Activated CD8-positive, alpha-beta memory T cell treated with anti-CD3 and anti-CD28 coated beads, Interleukin-2, amount 50 U/mL, for 24 hours (primary cell): ENCODE measurements around the gene AWAT1.
"Not testable (repeated sequence)": the region's sequence is repeated elsewhere in the genome, so short reads cannot be mapped to it uniquely, and the experiment has no call there.

Experiments used
- DNase-seq: peaks from one replicate; pipeline ENCODE4 v3.0.0-alpha.2; 2020; ENCODE audit errors: extremely low read depth

Gene AWAT1

GRCh38 chrX:70262952-70263567 lies 28.6 kb downstream of the AWAT1 start:
- no peak for DNase-seq

DNA sequence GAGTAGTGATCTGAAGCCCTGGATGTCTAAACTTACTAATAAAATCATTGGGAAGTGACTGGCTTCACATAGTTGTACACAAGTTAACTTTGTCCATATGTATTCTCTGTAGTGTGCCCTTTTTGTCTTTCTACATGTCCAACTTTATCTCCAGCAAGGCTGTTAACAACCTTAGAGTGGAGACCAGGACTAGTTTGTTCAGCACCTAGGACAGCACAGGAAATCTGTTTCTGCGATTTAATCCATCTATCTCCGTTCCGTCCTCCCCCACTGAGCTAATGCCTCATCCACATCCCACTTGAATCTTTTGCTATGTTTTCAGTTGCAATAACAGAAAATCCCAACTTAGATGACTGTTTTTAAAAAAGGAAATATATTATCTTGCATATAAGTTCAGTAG lies 30.3 kb downstream of the AWAT1 start:
- DNase-seq, result no peak

DNA sequence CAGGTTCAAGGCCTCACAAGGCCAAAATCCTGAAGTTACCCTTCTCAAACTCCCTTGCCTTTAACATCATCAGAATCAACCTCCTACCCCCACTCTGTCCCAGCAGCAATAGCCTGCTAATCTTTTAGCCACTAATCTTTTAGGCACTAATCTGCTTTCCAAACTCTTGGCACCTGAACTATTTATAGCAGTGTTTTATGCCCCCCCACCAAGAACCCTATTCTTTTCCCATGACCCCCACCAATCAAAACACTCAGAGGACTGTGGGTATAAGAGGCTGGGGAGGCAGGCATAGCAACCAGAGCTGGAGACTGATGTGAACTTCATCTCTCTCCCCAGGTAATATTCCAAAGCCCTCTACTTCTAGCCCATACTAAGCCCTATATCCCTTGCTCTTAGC lies 33.6 kb downstream of the AWAT1 start, which contains the start of gene ARR3:
Gene ARR3, plus strand, starts transcription at position 301 of the 400 bp plus-strand sequence. CDS start 1,052 bp downstream, outside the sequence.
- DNase-seq, result no peak

DNA sequence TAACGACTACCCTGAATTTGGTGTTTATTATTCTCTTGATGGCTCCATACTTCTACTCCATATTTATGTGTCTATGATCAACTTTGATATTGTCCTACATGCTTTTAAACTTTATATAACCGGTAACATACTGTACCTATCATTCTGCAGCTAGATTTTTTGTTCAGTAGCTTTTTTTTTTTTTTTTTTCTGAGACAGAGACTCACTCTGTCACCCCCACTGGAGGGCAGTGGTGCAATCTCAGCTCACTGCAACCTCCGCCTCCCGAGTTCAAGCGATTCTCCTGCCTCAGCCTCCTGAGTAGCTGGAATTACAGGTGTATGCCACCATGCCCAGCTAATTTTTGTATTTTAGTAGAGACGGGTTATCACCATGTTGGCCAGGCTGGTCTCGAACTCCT lies 39.6 kb downstream of the AWAT1 start:
- DNase-seq, result not testable (repeated sequence)

GRCh38 chrX:70279081-70279480 lies 44.6 kb downstream of the AWAT1 start:
- DNase-seq, result no peak

DNA sequence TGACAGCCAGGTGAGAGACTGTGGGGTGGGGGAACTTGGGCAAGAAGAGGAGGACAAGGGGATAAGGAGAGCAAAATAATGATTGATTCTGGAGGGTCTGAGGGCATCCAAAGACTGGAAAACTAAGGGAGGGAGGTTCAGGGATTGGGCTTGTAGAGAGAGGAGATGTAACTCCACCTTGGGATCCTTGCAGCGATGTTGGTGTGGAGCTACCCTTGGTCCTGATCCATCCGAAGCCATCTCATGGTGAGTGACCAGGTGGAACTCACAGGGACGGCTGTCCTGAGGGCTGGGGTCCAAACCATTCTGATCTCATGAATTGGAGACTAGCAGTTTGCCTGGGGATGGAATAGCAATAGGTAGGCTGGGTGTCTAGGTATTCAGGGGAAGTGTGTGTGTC lies 46.1 kb downstream of the AWAT1 start:
- no peak for DNase-seq

DNA sequence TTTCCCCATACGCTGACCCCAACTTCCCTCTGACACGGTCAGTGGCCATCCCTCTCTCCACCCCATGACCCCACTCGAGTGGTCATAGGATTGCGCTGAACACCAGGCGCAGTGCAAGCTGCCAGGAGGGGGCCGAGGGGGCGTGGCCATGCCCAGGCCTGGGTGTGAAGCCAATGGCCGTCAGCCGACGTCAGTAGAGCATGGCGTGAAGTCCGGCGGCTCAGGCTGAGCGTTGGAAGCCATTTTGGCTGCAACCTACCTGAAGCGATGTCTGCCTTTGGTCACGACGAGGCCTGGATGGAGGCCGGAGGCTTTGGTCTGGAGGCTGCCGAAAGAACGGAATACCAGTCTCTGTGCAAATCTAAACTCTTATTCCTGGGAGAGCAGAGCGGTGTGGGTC lies 47.5 kb downstream of the AWAT1 start, which contains the start of gene RAB41:
Gene RAB41, plus strand, starts transcription at position 222 of the 400 bp plus-strand sequence. Its CDS starts 46 bp downstream, at position 268.
- no peak for DNase-seq

- no peak for DNase-seq
Measured at GRCh38 chrX:70289168-70289792, 54.8 kb downstream of the AWAT1 start.
